Astrocyte (in vitro differentiated cells and primary cell): Measurements from ENCODE around the gene CENPF. TPM values are rescaled to one million over a fixed set of nuclear protein-coding genes. Genes with fewer than 3 reads are reported as not detected.

Experiments
- DNase-seq: peaks from one replicate; pipeline ENCODE4 v3.0.0-alpha.2; 2010; ENCODE audit warnings: low read depth
- FAIRE-seq: peaks from 2 replicates; lab custom pipeline; 2011; peaks lifted over from hg19 to GRCh38; lab: Jason Lieb, UNC
- H2AFZ ChIP-seq: 2 replicates; pipeline ENCODE4 v1.6.0; 2012; ENCODE audit warnings: low read depth, low read length, inconsistent platforms
- H3K27ac ChIP-seq: 2 replicates; pipeline ENCODE4 v1.5.1; 2011; ENCODE audit warnings: low read depth, low read length, inconsistent platforms
- H3K27me3 ChIP-seq: 2 replicates; pipeline ENCODE4 v1.6.0; 2011; ENCODE audit warnings: low read length, inconsistent platforms; ENCODE audit not compliant: insufficient read depth
- H3K36me3 ChIP-seq: 2 replicates; pipeline ENCODE4 v1.5.1; 2011; ENCODE audit warnings: low read length, inconsistent platforms; ENCODE audit not compliant: insufficient read depth
- H3K4me1 ChIP-seq: 2 replicates; pipeline ENCODE4 v1.5.1; 2011; ENCODE audit warnings: low read length, inconsistent platforms; ENCODE audit not compliant: insufficient read depth
- H3K4me2 ChIP-seq: 2 replicates; pipeline ENCODE4 v1.6.0; 2012; ENCODE audit warnings: low read length, inconsistent platforms
- H3K4me3 ChIP-seq: 2 replicates; pipeline ENCODE4 v1.5.1; 2011; ENCODE audit warnings: low read depth, mild to moderate bottlenecking, low read length, inconsistent platforms; ENCODE audit not compliant: insufficient read depth
- H3K79me2 ChIP-seq: 2 replicates; pipeline ENCODE4 v1.6.0; 2012; ENCODE audit warnings: mild to moderate bottlenecking, low read length, inconsistent platforms; ENCODE audit not compliant: insufficient read depth
- H3K9ac ChIP-seq: 2 replicates; pipeline ENCODE4 v1.6.0; 2012; ENCODE audit warnings: mild to moderate bottlenecking, low read length, inconsistent platforms
- H3K9me3 ChIP-seq: 2 replicates; pipeline ENCODE4 v1.5.1; 2012; ENCODE audit warnings: low read depth, mild to moderate bottlenecking, low read length, inconsistent platforms; ENCODE audit not compliant: insufficient read depth
- H4K20me1 ChIP-seq: 2 replicates; pipeline ENCODE4 v1.6.0; 2012; ENCODE audit warnings: low read length, inconsistent platforms; ENCODE audit not compliant: insufficient read depth
- H3K27ac Mint-ChIP-seq: one replicate; pipeline ENCODE4 v1.8.0; 2021; ENCODE audit warnings: mild to moderate bottlenecking, mixed read lengths; ENCODE audit not compliant: unreplicated experiment
- H3K27me3 Mint-ChIP-seq: one replicate; pipeline ENCODE4 v1.8.0; 2021; ENCODE audit warnings: low read depth, mixed read lengths; ENCODE audit not compliant: unreplicated experiment
- H3K36me3 Mint-ChIP-seq: one replicate; pipeline ENCODE4 v1.8.0; 2021; ENCODE audit warnings: low read depth, mixed read lengths; ENCODE audit not compliant: unreplicated experiment
- H3K4me1 Mint-ChIP-seq: one replicate; pipeline ENCODE4 v1.8.0; 2021; ENCODE audit warnings: low read depth, mixed read lengths; ENCODE audit not compliant: unreplicated experiment
- H3K4me3 Mint-ChIP-seq: one replicate; pipeline ENCODE4 v1.8.0; 2021; ENCODE audit warnings: mild to moderate bottlenecking, moderate library complexity, mixed read lengths; ENCODE audit not compliant: unreplicated experiment
- H3K9me3 Mint-ChIP-seq: one replicate; pipeline ENCODE4 v1.8.0; 2021; ENCODE audit warnings: mild to moderate bottlenecking, mixed read lengths; ENCODE audit not compliant: unreplicated experiment
- EZH2 ChIP-seq: IDR thresholded peaks from 2 replicates; pipeline ENCODE4 v1.6.1; 2012; ENCODE audit warnings: mild to moderate bottlenecking, low read length, inconsistent platforms; ENCODE audit not compliant: insufficient read depth
- total RNA-seq: library from RNA; stranded (reverse); gene quantifications from 2 replicates; pipeline ENCODE4 v1.2.1, GENCODE V29; 2021
- TF ChIP-seq, protein P1 (sequence below): IDR thresholded peaks from 2 replicates; pipeline ENCODE4 v1.5.1; 2011; ENCODE audit warnings: low read depth, mild to moderate bottlenecking, inconsistent platforms, low read length, moderate library complexity; ENCODE audit not compliant: insufficient read depth

Gene CENPF
- total RNA-seq, 1 donor from 2014 or later, result 22.9 TPM

DNA sequence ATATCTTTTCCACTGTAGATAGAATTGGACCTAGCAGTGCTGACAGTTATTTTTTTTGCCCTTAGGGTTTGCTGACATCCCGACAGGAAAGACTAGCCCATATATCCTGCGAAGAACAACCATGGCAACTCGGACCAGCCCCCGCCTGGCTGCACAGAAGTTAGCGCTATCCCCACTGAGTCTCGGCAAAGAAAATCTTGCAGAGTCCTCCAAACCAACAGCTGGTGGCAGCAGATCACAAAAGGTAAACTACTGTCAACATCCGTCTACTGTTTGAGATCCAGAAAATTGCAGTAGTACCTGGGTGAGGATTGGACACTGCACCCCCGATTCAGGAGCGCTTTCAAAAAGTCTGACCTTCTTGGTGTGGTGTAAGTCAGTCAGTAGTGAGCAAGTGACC, 55.8 kb downstream of the CENPF start:
- DNase-seq, result peak; percentile 19
- TF ChIP-seq, protein P1, sequence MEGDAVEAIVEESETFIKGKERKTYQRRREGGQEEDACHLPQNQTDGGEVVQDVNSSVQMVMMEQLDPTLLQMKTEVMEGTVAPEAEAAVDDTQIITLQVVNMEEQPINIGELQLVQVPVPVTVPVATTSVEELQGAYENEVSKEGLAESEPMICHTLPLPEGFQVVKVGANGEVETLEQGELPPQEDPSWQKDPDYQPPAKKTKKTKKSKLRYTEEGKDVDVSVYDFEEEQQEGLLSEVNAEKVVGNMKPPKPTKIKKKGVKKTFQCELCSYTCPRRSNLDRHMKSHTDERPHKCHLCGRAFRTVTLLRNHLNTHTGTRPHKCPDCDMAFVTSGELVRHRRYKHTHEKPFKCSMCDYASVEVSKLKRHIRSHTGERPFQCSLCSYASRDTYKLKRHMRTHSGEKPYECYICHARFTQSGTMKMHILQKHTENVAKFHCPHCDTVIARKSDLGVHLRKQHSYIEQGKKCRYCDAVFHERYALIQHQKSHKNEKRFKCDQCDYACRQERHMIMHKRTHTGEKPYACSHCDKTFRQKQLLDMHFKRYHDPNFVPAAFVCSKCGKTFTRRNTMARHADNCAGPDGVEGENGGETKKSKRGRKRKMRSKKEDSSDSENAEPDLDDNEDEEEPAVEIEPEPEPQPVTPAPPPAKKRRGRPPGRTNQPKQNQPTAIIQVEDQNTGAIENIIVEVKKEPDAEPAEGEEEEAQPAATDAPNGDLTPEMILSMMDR, result peak; percentile 36
- no peak for TF ChIP-seq EZH2

GRCh38 chr1:214660190-214660589, 57.2 kb downstream of the CENPF start:
- no peak for DNase-seq
- Mint-ChIP-seq H3K4me3 (no peak overlapping the region), H3K36me3 (no peaks in the 10 kb centered on the region), H3K27me3 (no peaks in the 10 kb centered on the region), H3K9me3 (no peaks in the 10 kb centered on the region), H3K27ac (no peak overlapping the region), H3K4me1 (peaks cover 3% of the 10 kb centered on the region)
- peaks cover 19% of the 10 kb centered on the region for H3K36me3 ChIP-seq
- H4K20me1 ChIP-seq, result no peaks in the 10 kb centered on the region
- H3K9me3 ChIP-seq, result no peaks in the 10 kb centered on the region
- no peak overlapping the region for H2AFZ ChIP-seq
- no peak for FAIRE-seq
- no peaks in the 10 kb centered on the region for H3K27me3 ChIP-seq
- H3K79me2 ChIP-seq, result peaks cover 4% of the 10 kb centered on the region
- no peak overlapping the region for H3K4me2 ChIP-seq
- TF ChIP-seq, protein P1, result no peak
- TF ChIP-seq EZH2, result no peak
- H3K27ac ChIP-seq, result no peak overlapping the region
- H3K9ac ChIP-seq, result no peak overlapping the region
- H3K4me3 ChIP-seq, result no peak overlapping the region
- H3K4me1 ChIP-seq, result no peaks in the 10 kb centered on the region

More for the DNA sequence above, 55.8 kb downstream of the CENPF start:
- no peaks in the 10 kb centered on the region for H3K9me3 Mint-ChIP-seq
- FAIRE-seq, result no peak
- H3K9ac ChIP-seq, result no peak overlapping the region
- H3K4me2 ChIP-seq, result no peak overlapping the region
- peaks cover 20% of the 10 kb centered on the region for H3K36me3 ChIP-seq
- no peak overlapping the region for H3K4me3 ChIP-seq
- H3K79me2 ChIP-seq, result peaks cover 4% of the 10 kb centered on the region
- no peaks in the 10 kb centered on the region for H3K4me1 ChIP-seq
- H4K20me1 ChIP-seq, result no peaks in the 10 kb centered on the region
- no peak overlapping the region for H2AFZ ChIP-seq
- H3K4me1 Mint-ChIP-seq, result no peaks in the 10 kb centered on the region
- no peaks in the 10 kb centered on the region for H3K27me3 Mint-ChIP-seq
- no peak overlapping the region for H3K27ac ChIP-seq
- H3K27me3 ChIP-seq, result no peaks in the 10 kb centered on the region
- H3K36me3 Mint-ChIP-seq, result no peaks in the 10 kb centered on the region
- H3K27ac Mint-ChIP-seq, result no peak overlapping the region
- no peak overlapping the region for H3K4me3 Mint-ChIP-seq
- no peaks in the 10 kb centered on the region for H3K9me3 ChIP-seq

DNA sequence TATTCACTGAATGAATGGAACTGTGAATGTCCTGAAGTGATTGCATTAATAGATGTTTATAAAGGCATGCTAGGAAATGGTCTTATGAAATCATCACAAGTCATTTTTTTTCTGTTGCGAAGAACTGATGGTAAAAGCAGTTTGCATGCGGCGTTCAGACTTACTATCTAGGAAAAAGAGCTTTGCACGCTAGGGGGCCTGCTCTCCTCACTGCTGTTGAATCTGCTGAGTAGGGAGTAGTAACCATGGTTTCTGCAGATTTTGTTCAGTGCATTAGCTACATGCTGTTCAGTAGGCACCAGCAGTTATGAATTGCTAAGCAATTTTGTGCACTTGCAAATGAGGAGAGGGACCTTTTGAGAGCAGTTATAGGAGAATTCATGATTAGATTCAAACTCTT, 57.9 kb downstream of the CENPF start:
- TF ChIP-seq, protein P1, result peak; percentile 72
- TF ChIP-seq EZH2, result no peak
- peak; percentile 68 for DNase-seq
- Histone ChIP-seq H3K79me2 (peaks cover 4% of the 10 kb centered on the region), H3K4me2 (no peak overlapping the region), H3K36me3 (peaks cover 14% of the 10 kb centered on the region), H4K20me1 (no peaks in the 10 kb centered on the region), H3K9ac (no peak overlapping the region), H2AFZ (no peak overlapping the region), H3K4me3 (no peak overlapping the region), H3K27me3 (no peaks in the 10 kb centered on the region), H3K9me3 (no peaks in the 10 kb centered on the region), H3K27ac (no peak overlapping the region), H3K4me1 (no peaks in the 10 kb centered on the region)
- H3K27me3 Mint-ChIP-seq, result no peaks in the 10 kb centered on the region
- no peak for FAIRE-seq
- H3K9me3 Mint-ChIP-seq, result no peaks in the 10 kb centered on the region
- H3K36me3 Mint-ChIP-seq, result no peaks in the 10 kb centered on the region
- peaks cover 3% of the 10 kb centered on the region for H3K4me1 Mint-ChIP-seq
- no peak overlapping the region for H3K4me3 Mint-ChIP-seq
- H3K27ac Mint-ChIP-seq, result no peak overlapping the region
